IMR-90 (cell line): ENCODE measurements around the gene HJURP. TPM values are rescaled to one million over a fixed set of nuclear protein-coding genes. Genes with fewer than 3 reads are reported as not detected.

ENCODE experiments used
- ATAC-seq: fragments of 200-7000 bp; cut with Tn5 transposase; 2 replicates; pipeline ENCODE4 v1.9.1; 2020; ENCODE audit warnings: low read depth, mild to moderate bottlenecking, moderate library complexity
- BruUV-seq: library from RNA; stranded (reverse); fragments of 400-500 nt; replicated peaks from 2 replicates; lab custom pipeline; 2021; lab: Mats Ljungman, UMichigan
- CTCF ChIA-PET: fragments of 300-600 bp; formaldehyde crosslinking; extraction: SDS; loops from one replicate; lab custom pipeline; 2021; ENCODE audit warnings: antibody characterized with exemption; lab: Yijun Ruan, JAX
- POLR2A ChIA-PET: fragments of 300-600 bp; sonication (Branson Sonifier 250); formaldehyde crosslinking; loops from one replicate; lab custom pipeline; 2022; ENCODE audit warnings: antibody characterized with exemption; ENCODE audit not compliant: unreplicated experiment; lab: Charles Lee
- DNase-seq: peaks from one replicate; pipeline ENCODE4 v3.0.0; 2013
- H2AFZ ChIP-seq: replicated peaks from 2 replicates; pipeline ENCODE3; 2013; ENCODE audit warnings: low read length, mild to moderate bottlenecking; ENCODE audit not compliant: poor library complexity
- H2AK5ac ChIP-seq: 2 replicates; pipeline ENCODE4 v1.6.1; 2013; ENCODE audit warnings: low read depth, low read length, inconsistent platforms
- H2AK9ac ChIP-seq: replicated peaks from 2 replicates; pipeline ENCODE3; 2013; ENCODE audit warnings: mild to moderate bottlenecking, low read depth, low read length, moderate library complexity; ENCODE audit not compliant: poor library complexity
- H2BK120ac ChIP-seq: 2 replicates; pipeline ENCODE4 v1.6.1; 2013; ENCODE audit warnings: low read depth, low read length, inconsistent platforms
- H2BK15ac ChIP-seq: 3 replicates; pipeline ENCODE4 v1.6.1; 2013; ENCODE audit warnings: low read depth, low read length, inconsistent platforms
- H2BK20ac ChIP-seq: 2 replicates; pipeline ENCODE4 v1.6.1; 2013; ENCODE audit warnings: low read depth, mild to moderate bottlenecking, inconsistent platforms, low read length, moderate library complexity
- H2BK5ac ChIP-seq: 2 replicates; pipeline ENCODE4 v1.6.1; 2013; ENCODE audit warnings: mild to moderate bottlenecking, low read depth, low read length, inconsistent platforms; ENCODE audit not compliant: poor library complexity, severe bottlenecking
- H3K14ac ChIP-seq: replicated peaks from 2 replicates; pipeline ENCODE4 v1.6.1; 2013; ENCODE audit warnings: low read depth, low read length, inconsistent platforms
- H3K18ac ChIP-seq: 2 replicates; pipeline ENCODE4 v1.6.1; 2013; ENCODE audit warnings: low read depth, low read length, control low read depth
- H3K23ac ChIP-seq: 2 replicates; pipeline ENCODE4 v1.6.1; 2013; ENCODE audit warnings: low read depth, low read length, inconsistent platforms
- H3K27ac ChIP-seq: 2 replicates; pipeline ENCODE4 v1.5.1; 2013; ENCODE audit warnings: mild to moderate bottlenecking, control low read depth, low read length; ENCODE audit not compliant: insufficient read depth
- H3K27me3 ChIP-seq: 2 replicates; pipeline ENCODE4 v1.6.1; 2013; ENCODE audit warnings: low read length; ENCODE audit not compliant: control insufficient read depth, insufficient read depth
- H3K36me3 ChIP-seq: 2 replicates; pipeline ENCODE4 v1.6.1; 2013; ENCODE audit warnings: low read length, mixed read lengths; ENCODE audit not compliant: control insufficient read depth, insufficient read depth
- H3K4ac ChIP-seq: 2 replicates; pipeline ENCODE4 v1.6.1; 2013; ENCODE audit warnings: low read depth, low read length, inconsistent platforms
- H3K4me1 ChIP-seq: 2 replicates; pipeline ENCODE4 v1.6.1; 2013; ENCODE audit warnings: low read length, mixed read lengths; ENCODE audit not compliant: control insufficient read depth, insufficient read depth
- H3K4me2 ChIP-seq: 2 replicates; pipeline ENCODE4 v1.6.1; 2013; ENCODE audit warnings: low read depth, mild to moderate bottlenecking, control low read depth, low read length, moderate library complexity
- H3K4me3 ChIP-seq: 2 replicates; pipeline ENCODE4 v1.5.1; 2013; ENCODE audit warnings: low read depth, mild to moderate bottlenecking, control low read depth, low read length, moderate library complexity; ENCODE audit not compliant: insufficient read depth
- H3K56ac ChIP-seq: 2 replicates; pipeline ENCODE4 v1.6.1; 2013; ENCODE audit warnings: low read length, inconsistent platforms; ENCODE audit not compliant: insufficient read depth; ENCODE audit errors: extremely low read depth
- H3K79me1 ChIP-seq, 2 experiments: 2 replicates each; pipeline ENCODE4 v1.6.1; 2013; ENCODE audit warnings: low read length in 2 of 2, inconsistent platforms in 1 of 2, low read depth in 1 of 2
- H3K9ac ChIP-seq: 2 replicates; pipeline ENCODE4 v1.6.1; 2013; ENCODE audit warnings: low read depth, low read length, control low read depth
- H3K9me1 ChIP-seq: 2 replicates; pipeline ENCODE4 v1.6.1; 2013; ENCODE audit warnings: low read length, inconsistent platforms; ENCODE audit not compliant: insufficient read depth
- H3K9me3 ChIP-seq: 2 replicates; pipeline ENCODE4 v1.6.1; 2013; ENCODE audit warnings: low read length; ENCODE audit not compliant: control insufficient read depth, insufficient read depth
- H4K20me1 ChIP-seq: 2 replicates; pipeline ENCODE4 v1.6.1; 2013; ENCODE audit warnings: low read length, inconsistent platforms; ENCODE audit not compliant: insufficient read depth
- H4K5ac ChIP-seq: 2 replicates; pipeline ENCODE4 v1.6.1; 2013; ENCODE audit warnings: mild to moderate bottlenecking, low read depth, low read length, control low read depth
- H4K8ac ChIP-seq, 2 experiments: 2 replicates each; pipeline ENCODE4 v1.6.1; 2013; ENCODE audit warnings: low read depth in 2 of 2, low read length in 2 of 2, control low read depth in 1 of 2, inconsistent platforms in 1 of 2
- H4K91ac ChIP-seq: 2 replicates; pipeline ENCODE4 v1.6.1; 2013; ENCODE audit warnings: low read depth, low read length, inconsistent platforms; ENCODE audit not compliant: insufficient read depth
- BHLHE40 ChIP-seq: fragments of 150-350 bp; IDR thresholded peaks from 2 replicates; pipeline ENCODE4 v1.6.1; 2016; ENCODE audit warnings: mild to moderate bottlenecking, low read depth, low read length
- CEBPB ChIP-seq: IDR thresholded peaks from 2 replicates; pipeline ENCODE4 v1.6.1; 2012; ENCODE audit warnings: low read depth, low read length, improper control_type of control experiment
- CHD1 ChIP-seq: IDR thresholded peaks from 2 replicates; pipeline ENCODE4 v1.6.1; 2012; ENCODE audit warnings: low read depth, low read length, improper control_type of control experiment
- FOS ChIP-seq: fragments of 150-350 bp; IDR thresholded peaks from 2 replicates; pipeline ENCODE4 v1.6.1; 2016; ENCODE audit warnings: low read depth, low read length
- MAZ ChIP-seq: IDR thresholded peaks from 2 replicates; pipeline ENCODE4 v1.6.1; 2012; ENCODE audit warnings: low read depth, mild to moderate bottlenecking, low read length, improper control_type of control experiment, moderate library complexity, borderline replicate concordance
- NFE2L2 ChIP-seq: fragments of 150-350 bp; IDR thresholded peaks from 2 replicates; pipeline ENCODE4 v1.6.1; 2016; ENCODE audit warnings: low read depth, mild to moderate bottlenecking, low read length
- RAD21 ChIP-seq: IDR thresholded peaks from 2 replicates; pipeline ENCODE4 v1.6.1; 2012; ENCODE audit warnings: low read length, improper control_type of control experiment
- RCOR1 ChIP-seq: IDR thresholded peaks from 2 replicates; pipeline ENCODE4 v1.6.1; 2012; ENCODE audit warnings: mild to moderate bottlenecking, low read length, improper control_type of control experiment; ENCODE audit not compliant: insufficient replicate concordance
- SMC3 ChIP-seq: fragments of 150-350 bp; IDR thresholded peaks from 2 replicates; pipeline ENCODE4 v1.6.1; 2016; ENCODE audit warnings: low read depth, mild to moderate bottlenecking, antibody characterized with exemption, low read length, moderate library complexity
- WGBS, 2 experiments: methylation state at CpG; one replicate each; pipeline versions ENCODE4 v1.1.5 to v1.1.7; 2013; ENCODE audit warnings: missing lambda C conversion rate in 2 of 2; ENCODE audit not compliant: insufficient read length in 1 of 2; ENCODE audit errors: extremely low coverage in 2 of 2; 5-methylcytosine and 5-hydroxymethylcytosine counted together
- dilution Hi-C: fragments of 300-500 bp; cut with HindIII; formaldehyde crosslinking; loops from one replicate; pipeline ENCODE4 v1.14.3; 2018; ENCODE audit warnings: low sequenced_read_pairs; ENCODE audit not compliant: unreplicated experiment
- in situ Hi-C: fragments of 300-500 bp; cut with MboI; formaldehyde crosslinking; loops from 3 replicates; pipeline ENCODE4 v1.14.3; 2019; ENCODE audit warnings: low sequenced_read_pairs, inconsistent platforms, mixed read lengths
- intact Hi-C: fragments of 100-400 bp; cut with micrococcal nuclease; formaldehyde crosslinking; loops from 2 replicates; pipeline ENCODE4 v1.10.0; 2022
- polyA plus RNA-seq, 3 experiments: library from polyadenylated mRNA; depleted of rRNA; stranded (reverse); fragments of >200 nt; gene quantifications; 2 replicates each; pipeline ENCODE4 v1.2.3, GENCODE V29; 2012; ENCODE audit warnings: low replicate concordance in 1 of 3
- total RNA-seq: library from RNA; depleted of rRNA; stranded (reverse); fragments of >200 nt; gene quantifications from 2 replicates; pipeline ENCODE4 v1.2.3, GENCODE V29; 2012
- TF ChIP-seq, protein P1 (sequence below): fragments of 150-350 bp; IDR thresholded peaks from 2 replicates; pipeline ENCODE4 v1.6.1; 2016; ENCODE audit warnings: low read depth, mild to moderate bottlenecking, low read length, moderate library complexity, borderline replicate concordance
- TF ChIP-seq, protein P2 (sequence below): fragments of 150-350 bp; IDR thresholded peaks from 2 replicates; pipeline ENCODE4 v1.6.1; 2017; ENCODE audit warnings: mild to moderate bottlenecking, antibody characterized with exemption, low read length, low read depth

The HJURP gene
- total and polyA plus RNA-seq, 2 of the 4 experiments (the other 2 are of a cell fraction) = 22.6 to 26.5 TPM

DNA sequence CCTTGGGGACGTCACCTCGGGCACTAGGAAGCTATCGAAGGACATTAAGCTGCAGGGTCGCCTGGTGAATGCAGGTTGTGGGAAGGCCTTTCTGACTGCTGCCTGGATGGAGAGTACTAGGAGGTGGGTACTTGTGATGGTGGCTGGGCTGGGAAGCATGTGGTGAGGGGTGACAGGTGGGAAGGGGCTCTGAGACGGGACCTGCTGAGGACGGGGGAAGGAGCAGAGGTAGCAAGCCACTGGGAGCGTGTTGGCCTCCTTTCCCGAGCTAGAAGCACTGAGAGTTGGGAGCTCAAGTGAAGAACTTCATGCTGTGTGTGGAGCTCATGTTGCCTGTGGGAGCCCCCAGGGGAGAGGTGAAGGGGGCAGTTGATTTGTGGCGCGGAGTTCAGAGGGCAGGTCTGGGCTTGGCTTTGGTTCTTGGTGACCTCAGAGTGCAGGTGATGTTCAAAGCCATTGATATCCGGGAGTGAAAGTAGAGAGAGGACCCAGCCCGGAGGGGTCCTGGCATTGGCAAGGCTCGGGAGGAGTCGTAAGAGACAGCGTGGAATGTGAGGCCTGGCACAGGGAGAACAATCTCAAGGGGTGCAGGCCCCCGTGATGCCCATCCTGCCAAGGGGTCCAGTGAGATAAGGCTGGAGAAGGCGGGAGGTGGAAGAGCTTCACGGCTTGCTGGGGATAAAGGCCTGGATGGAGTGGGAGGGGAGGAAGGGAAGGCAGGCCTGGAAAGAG lies 63.0 kb downstream of the HJURP start:
- Histone ChIP-seq H2BK20ac (no peak overlapping the region), H3K36me3 (no peaks in the 10 kb centered on the region), H2BK5ac (no peak overlapping the region), H3K9ac (no peak overlapping the region), H2AK9ac (no peak overlapping the region), H3K18ac (no peak overlapping the region), H3K4me1 (no peaks in the 10 kb centered on the region), H2AFZ (no peak overlapping the region), H3K56ac (no peak overlapping the region), H2BK15ac (no peak overlapping the region), H3K23ac (no peak overlapping the region), H2AK5ac (no peak overlapping the region), H4K8ac (no peak overlapping the region), H2BK120ac (no peak overlapping the region), H4K91ac (no peak overlapping the region), H4K5ac (no peak overlapping the region), H3K27me3 (peaks cover 8% of the 10 kb centered on the region), H3K9me3 (no peaks in the 10 kb centered on the region), H4K20me1 (no peaks in the 10 kb centered on the region), H3K79me1 (no peaks in the 10 kb centered on the region), H3K4ac (no peak overlapping the region), H3K9me1 (no peaks in the 10 kb centered on the region), H3K14ac (no peak overlapping the region), H3K4me2 (no peak overlapping the region), H3K27ac (no peak overlapping the region), H3K4me3 (no peak overlapping the region)
- whole genome bisulfite sequencing, 2 experiments = 67% methylated on average over 10 of the region's 18 CpGs; no CpG with 5 or more reads in 1 of the 2 experiments
- intact Hi-C loops = no loop called here
- no TSS peak for BruUV-seq
- no peak for DNase-seq
- ChIA-PET CTCF (no interaction called here), POLR2A (no interaction called here)
- dilution Hi-C loops = no loop called here
- ATAC-seq = no peak
- TF ChIP-seq CHD1 (no peak), BHLHE40 (no peak), CEBPB (no peak), FOS (no peak), NFE2L2 (no peak), RCOR1 (no peak), RAD21 (no peak), MAZ (no peak), SMC3 (no peak)
- TF ChIP-seq, protein P1, sequence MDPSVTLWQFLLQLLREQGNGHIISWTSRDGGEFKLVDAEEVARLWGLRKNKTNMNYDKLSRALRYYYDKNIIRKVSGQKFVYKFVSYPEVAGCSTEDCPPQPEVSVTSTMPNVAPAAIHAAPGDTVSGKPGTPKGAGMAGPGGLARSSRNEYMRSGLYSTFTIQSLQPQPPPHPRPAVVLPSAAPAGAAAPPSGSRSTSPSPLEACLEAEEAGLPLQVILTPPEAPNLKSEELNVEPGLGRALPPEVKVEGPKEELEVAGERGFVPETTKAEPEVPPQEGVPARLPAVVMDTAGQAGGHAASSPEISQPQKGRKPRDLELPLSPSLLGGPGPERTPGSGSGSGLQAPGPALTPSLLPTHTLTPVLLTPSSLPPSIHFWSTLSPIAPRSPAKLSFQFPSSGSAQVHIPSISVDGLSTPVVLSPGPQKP = no peak
- TF ChIP-seq, protein P2, sequence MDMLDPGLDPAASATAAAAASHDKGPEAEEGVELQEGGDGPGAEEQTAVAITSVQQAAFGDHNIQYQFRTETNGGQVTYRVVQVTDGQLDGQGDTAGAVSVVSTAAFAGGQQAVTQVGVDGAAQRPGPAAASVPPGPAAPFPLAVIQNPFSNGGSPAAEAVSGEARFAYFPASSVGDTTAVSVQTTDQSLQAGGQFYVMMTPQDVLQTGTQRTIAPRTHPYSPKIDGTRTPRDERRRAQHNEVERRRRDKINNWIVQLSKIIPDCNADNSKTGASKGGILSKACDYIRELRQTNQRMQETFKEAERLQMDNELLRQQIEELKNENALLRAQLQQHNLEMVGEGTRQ = no peak
- in situ Hi-C loops = no loop called here
